HEK293T (cell line): Measurements from ENCODE around the gene MCF2.
"Not testable (repeated sequence)": the region's sequence is repeated elsewhere in the genome, so short reads cannot be mapped to it uniquely, and the experiment has no call there.

Experiments used
- CTCF ChIA-PET: fragments of 350-600 bp; formaldehyde crosslinking; extraction: SDS; loops from one replicate; lab custom pipeline; 2021; ENCODE audit warnings: antibody characterized with exemption, inconsistent platforms; lab: Yijun Ruan, JAX
- POLR2A ChIA-PET: fragments of 350-600 bp; formaldehyde crosslinking; extraction: SDS; loops from one replicate; lab custom pipeline; 2020; ENCODE audit warnings: antibody characterized with exemption, inconsistent platforms; lab: Yijun Ruan, JAX
- DNase-seq: peaks from one replicate; pipeline ENCODE4 v3.0.0; 2012; ENCODE audit warnings: mixed read lengths; ENCODE audit errors: extremely low spot score
- ARNT ChIP-seq: fragments of 450-650 bp; IDR thresholded peaks from 2 replicates; pipeline ENCODE4 v1.6.1; 2017; ENCODE audit warnings: mild to moderate bottlenecking
- BHLHE40 ChIP-seq: fragments of 450-650 bp; IDR thresholded peaks from 2 replicates; pipeline ENCODE4 v1.6.1; 2016; ENCODE audit warnings: mild to moderate bottlenecking, moderate library complexity, borderline replicate concordance
- CTBP1 ChIP-seq: fragments of 450-650 bp; IDR thresholded peaks from 2 replicates; pipeline ENCODE4 v1.6.1; 2016; ENCODE audit warnings: borderline replicate concordance
- ELF4 ChIP-seq: fragments of 450-650 bp; IDR thresholded peaks from 2 replicates; pipeline ENCODE4 v1.6.1; 2017; ENCODE audit warnings: antibody characterized with exemption
- FOXA1 ChIP-seq: fragments of 450-650 bp; IDR thresholded peaks from 2 replicates; pipeline ENCODE4 v1.6.1; 2016; ENCODE audit warnings: mild to moderate bottlenecking
- FOXK2 ChIP-seq: fragments of 450-650 bp; IDR thresholded peaks from 2 replicates; pipeline ENCODE4 v1.6.1; 2016; ENCODE audit warnings: mild to moderate bottlenecking
- FOXM1 ChIP-seq: fragments of 450-650 bp; IDR thresholded peaks from 2 replicates; pipeline ENCODE4 v1.6.1; 2017; ENCODE audit warnings: mild to moderate bottlenecking, borderline replicate concordance
- HDGF ChIP-seq: fragments of 450-650 bp; IDR thresholded peaks from 2 replicates; pipeline ENCODE4 v1.6.1; 2017; ENCODE audit warnings: antibody characterized with exemption, borderline replicate concordance
- L3MBTL2 ChIP-seq: fragments of 450-650 bp; conservative IDR thresholded peaks from 2 replicates; pipeline ENCODE4 v1.6.1; 2016; ENCODE audit warnings: mild to moderate bottlenecking
- LEF1 ChIP-seq: fragments of 450-650 bp; IDR thresholded peaks from 2 replicates; pipeline ENCODE4 v1.6.1; 2017; ENCODE audit warnings: mild to moderate bottlenecking, borderline replicate concordance
- NFRKB ChIP-seq: fragments of 450-650 bp; IDR thresholded peaks from 2 replicates; pipeline ENCODE4 v1.6.1; 2016; ENCODE audit warnings: mild to moderate bottlenecking, moderate library complexity
- SP1 ChIP-seq: fragments of 450-650 bp; IDR thresholded peaks from 2 replicates; pipeline ENCODE4 v1.6.1; 2017
- SUZ12 ChIP-seq: fragments of 450-650 bp; IDR thresholded peaks from 2 replicates; pipeline ENCODE4 v1.6.1; 2016; ENCODE audit warnings: mild to moderate bottlenecking
- TARDBP ChIP-seq: fragments of 450-650 bp; IDR thresholded peaks from 2 replicates; pipeline ENCODE4 v1.6.1; 2016
- ZNF384 ChIP-seq: fragments of 450-650 bp; IDR thresholded peaks from 2 replicates; pipeline ENCODE4 v1.6.1; 2016
- TF ChIP-seq, protein P1 (sequence below): fragments of 450-650 bp; IDR thresholded peaks from 2 replicates; pipeline ENCODE4 v1.6.1; 2016

Gene MCF2

DNA sequence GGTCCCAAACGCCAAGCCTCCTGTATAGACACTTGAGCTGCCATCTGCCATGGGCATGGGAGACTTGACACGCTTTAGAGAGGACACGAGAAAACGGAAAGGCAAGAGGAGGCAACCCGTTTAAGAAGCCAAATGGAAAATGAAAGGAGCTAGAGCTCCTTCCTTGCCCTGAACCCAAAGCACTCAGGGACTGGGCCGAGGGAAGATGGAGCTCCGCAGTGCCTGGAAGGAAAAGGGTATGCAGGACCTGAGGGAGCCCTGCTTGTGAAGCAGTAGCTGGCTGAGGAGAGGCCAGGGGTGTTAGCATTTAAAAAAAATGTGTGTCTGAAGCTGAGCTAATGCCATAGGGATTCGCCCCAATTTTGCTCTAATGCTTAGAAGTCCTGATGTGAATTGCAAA is 15.1 kb downstream of the MCF2 start:
- TF ChIP-seq ZNF384, result no peak
- TF ChIP-seq TARDBP, result no peak
- no peak for TF ChIP-seq NFRKB
- no peak for TF ChIP-seq ELF4
- TF ChIP-seq FOXA1, result no peak
- TF ChIP-seq SUZ12, result no peak
- ChIA-PET CTCF (no interaction called here), POLR2A (no interaction called here)
- no peak for DNase-seq

DNA sequence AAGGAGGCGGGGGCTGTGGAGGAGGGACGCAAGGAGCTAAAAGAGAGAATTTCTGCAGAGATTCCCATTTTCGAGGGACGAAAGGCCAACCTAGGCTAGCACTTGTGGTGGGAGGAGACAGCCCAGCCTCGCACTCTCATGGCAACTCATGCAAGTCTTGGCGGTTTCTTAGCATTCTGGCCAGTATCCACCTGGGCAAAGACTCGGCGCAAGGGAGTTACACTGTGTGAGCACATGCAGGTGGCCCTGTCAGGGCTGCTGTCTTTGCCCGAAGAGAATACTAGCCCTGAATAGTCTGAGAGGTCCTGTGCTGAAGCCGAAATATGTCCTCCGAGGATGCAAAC is 15.5 kb downstream of the MCF2 start:
- CTCF ChIA-PET, result no interaction called here
- no peak for DNase-seq

DNA sequence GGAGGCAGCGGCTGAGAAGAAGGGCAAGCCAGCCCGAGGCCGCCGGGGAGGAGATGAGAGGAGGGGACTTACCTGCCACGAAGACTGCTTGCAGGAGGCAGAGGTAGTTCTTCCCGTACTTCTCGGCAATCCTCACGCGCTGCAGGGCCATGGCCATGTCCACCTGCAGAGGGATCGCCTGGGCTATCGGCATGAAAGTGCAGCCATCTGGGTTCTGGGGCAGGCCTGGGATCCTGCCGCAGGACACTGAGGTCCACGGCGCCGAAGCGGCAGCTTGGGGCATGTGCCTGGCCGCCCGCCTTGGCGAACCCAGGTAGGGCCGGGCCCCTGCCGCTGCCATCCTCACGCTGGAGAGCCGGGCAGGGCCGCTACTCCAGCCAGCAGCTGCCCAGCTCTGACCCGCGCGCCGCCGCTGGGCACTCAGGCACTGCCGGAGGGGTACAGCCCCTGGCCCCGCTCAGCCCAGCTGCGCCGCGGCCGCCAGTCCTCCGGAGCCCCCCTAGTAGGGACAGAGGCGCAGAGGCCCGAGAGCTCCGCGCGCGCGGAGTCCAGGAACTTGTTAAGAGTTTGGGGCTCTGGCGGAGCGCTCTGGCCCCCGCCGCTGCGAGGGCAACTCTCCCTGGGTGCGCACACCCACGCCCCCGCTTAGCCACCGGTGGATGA is 16.0 kb downstream of the MCF2 start:
- TF ChIP-seq FOXK2, result no peak
- no peak for TF ChIP-seq SUZ12
- no peak for TF ChIP-seq BHLHE40
- no peak for TF ChIP-seq CTBP1
- TF ChIP-seq FOXA1, result no peak
- ChIA-PET POLR2A (no interaction called here), CTCF (no interaction called here)
- DNase-seq, result no peak

More for the DNA sequence above, 15.5 kb downstream of the MCF2 start:
- POLR2A ChIA-PET, result no interaction called here
- no peak for TF ChIP-seq LEF1
- TF ChIP-seq FOXA1, result no peak
- TF ChIP-seq FOXM1, result no peak
- no peak for TF ChIP-seq NFRKB
- no peak for TF ChIP-seq ZNF384
- no peak for TF ChIP-seq CTBP1
- no peak for TF ChIP-seq TARDBP
- TF ChIP-seq, protein P1, sequence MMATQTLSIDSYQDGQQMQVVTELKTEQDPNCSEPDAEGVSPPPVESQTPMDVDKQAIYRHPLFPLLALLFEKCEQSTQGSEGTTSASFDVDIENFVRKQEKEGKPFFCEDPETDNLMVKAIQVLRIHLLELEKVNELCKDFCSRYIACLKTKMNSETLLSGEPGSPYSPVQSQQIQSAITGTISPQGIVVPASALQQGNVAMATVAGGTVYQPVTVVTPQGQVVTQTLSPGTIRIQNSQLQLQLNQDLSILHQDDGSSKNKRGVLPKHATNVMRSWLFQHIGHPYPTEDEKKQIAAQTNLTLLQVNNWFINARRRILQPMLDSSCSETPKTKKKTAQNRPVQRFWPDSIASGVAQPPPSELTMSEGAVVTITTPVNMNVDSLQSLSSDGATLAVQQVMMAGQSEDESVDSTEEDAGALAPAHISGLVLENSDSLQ, result no peak
- TF ChIP-seq SP1, result no peak
- no peak for TF ChIP-seq BHLHE40

DNA sequence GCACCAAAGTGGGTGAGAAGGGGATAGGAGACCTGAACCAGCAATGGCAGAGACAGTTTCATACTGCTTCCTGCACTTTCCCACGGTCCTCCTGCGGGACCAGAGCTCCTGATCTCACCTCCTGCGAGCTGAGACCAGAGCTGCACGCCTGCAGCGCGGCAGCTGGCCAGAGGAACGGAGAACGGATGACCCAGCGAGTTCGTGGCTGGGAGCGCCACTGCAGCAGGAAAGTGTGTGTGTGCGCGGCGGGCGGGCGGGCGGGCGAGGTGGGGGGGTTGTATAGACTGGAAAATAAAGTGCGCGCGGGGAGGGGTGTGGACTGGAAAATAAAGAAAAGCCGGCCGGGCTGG is 16.5 kb downstream of the MCF2 start:
- CTCF ChIA-PET, result no interaction called here
- POLR2A ChIA-PET, result no interaction called here
- DNase-seq, result no peak
- no peak for TF ChIP-seq FOXK2
- TF ChIP-seq ARNT, result no peak
- no peak for TF ChIP-seq FOXA1
- TF ChIP-seq HDGF, result no peak
- no peak for TF ChIP-seq ELF4
- TF ChIP-seq L3MBTL2, result no peak
- TF ChIP-seq ZNF384, result no peak

DNA sequence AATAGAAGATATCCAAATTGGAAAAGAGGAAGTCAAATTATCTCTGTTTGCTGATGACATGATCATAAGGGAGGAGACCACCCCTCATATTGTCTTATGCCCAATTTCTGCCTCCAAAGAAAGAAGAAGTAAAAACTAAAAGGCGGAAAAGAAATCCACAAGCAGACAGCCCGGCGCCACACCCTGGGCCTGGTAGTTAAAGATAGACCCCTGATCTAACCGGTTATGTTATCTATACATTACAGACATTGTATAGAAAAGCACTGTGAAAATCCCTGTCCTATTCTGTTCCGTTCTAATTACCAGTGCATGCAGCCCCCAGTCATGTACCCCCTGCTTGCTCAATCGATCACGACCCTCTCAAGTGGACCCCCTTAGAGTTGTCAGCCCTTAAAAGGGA is 22.8 kb downstream of the MCF2 start:
- CTCF ChIA-PET, DNase-seq, POLR2A ChIA-PET: not testable (repeated sequence)

DNA sequence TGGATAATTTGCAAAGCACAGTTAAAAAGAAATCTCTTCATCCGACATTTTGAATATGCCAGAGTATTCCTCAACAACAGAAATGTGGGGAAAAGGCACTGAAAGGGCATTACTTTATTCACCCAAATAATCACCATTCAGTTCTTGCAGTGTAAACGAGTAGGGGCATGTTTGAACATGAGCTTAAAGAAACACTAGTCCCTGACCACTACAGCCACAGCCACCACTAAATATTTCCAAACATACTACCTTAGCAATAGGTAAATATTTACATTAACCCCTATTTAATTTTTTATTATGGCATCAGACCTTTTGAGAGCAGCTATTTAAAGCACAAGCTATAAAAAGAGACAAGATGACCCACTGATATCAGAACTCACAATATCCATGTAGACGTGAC is 27.6 kb downstream of the MCF2 start:
- TF ChIP-seq BHLHE40 (no peak), FOXM1 (no peak), CTBP1 (no peak), NFRKB (no peak), ARNT (no peak), FOXK2 (no peak), ZNF384 (no peak), SUZ12 (no peak)
- TF ChIP-seq, protein P1, result no peak
- ChIA-PET POLR2A (no interaction called here), CTCF (no interaction called here)
- no peak for DNase-seq

DNA sequence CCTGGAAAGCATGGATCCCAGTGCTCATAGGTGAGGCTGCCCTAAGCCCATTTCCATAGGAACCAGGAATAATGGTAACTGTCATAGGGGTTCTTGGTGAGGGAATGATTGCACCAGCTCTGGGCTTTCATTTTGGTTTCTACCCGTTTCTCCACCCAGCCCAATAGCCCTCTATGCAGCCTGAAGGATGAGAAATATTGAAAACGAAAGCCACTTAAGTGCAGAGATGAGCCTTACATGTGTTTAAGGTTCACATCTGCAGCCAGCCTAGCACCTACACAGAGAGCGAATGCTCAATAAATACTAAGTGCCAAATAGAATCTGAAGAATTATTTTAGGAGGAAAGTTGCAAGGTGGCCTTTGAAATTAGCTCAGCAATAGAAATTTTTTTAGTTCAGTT is 60.4 kb downstream of the MCF2 start:
- POLR2A ChIA-PET, result no interaction called here
- CTCF ChIA-PET, result no interaction called here
- TF ChIP-seq ELF4 (no peak), SUZ12 (no peak)
- DNase-seq, result no peak

DNA sequence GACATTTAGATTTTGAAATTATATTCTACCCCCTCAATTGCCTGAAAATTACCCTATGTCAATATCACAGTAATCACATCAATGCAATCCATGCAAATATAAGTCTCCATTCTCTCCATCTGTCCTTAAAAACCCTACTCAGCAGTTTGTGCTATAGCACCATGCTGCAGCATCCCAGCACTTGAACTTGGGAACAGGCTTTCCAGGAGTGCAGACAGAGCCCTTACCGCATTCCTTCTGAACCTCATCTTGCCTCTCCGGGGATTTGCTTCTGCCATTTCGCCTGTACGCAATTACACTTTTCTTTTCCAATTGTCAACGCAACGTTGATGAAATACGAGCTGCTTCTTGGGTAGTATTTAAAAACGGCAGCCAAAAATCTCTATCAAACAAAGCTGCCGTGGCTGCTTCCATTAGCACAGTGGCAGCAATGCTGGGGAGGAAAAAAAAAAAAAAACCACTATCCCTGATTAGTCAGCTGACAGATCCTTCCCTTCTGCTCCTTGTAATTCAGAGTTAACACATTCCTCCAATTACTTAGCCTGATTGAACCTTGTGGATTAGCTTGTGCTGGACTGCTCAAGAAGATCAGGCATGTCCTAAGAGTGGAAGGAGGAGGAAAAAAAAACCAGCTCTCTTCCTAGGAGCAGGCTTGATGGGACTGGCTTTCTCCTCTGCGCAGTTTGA is 65.6 kb downstream of the MCF2 start:
- ChIA-PET CTCF (interaction anchor here (0.6 kb wide), 1 partner anchor 324 kb away, joined by 3 read pairs; no protein-coding TSS in a partner anchor), POLR2A (no interaction called here)
- no peak for DNase-seq
- TF ChIP-seq FOXM1 (no peak), TARDBP (no peak), ARNT (no peak), SUZ12 (no peak), FOXK2 (no peak)
